K562 (cell line): Measurements from ENCODE around the gene MET.

Source experiments
- JUND ChIP-seq, 2 experiments: IDR thresholded peaks; 2 replicates in 1 of 2; 3 replicates in 1 of 2; pipeline ENCODE4 v1.6.1; 2011; ENCODE audit warnings: borderline replicate concordance in 2 of 2, low read depth in 2 of 2, low read length in 2 of 2, improper control_type of control experiment in 1 of 2, missing biosample characterization in 1 of 2, missing genetic modification characterization in 1 of 2, missing genetic modification reagents in 1 of 2
- RAD21 ChIP-seq, 2 experiments: fragments of 250-450 bp in 1 of 2; fragments of 450-650 bp in 1 of 2; sonication (Bioruptor Pico) in 1 of 2; formaldehyde crosslinking in 1 of 2; IDR thresholded peaks in 1 of 2; conservative IDR thresholded peaks in 1 of 2; 2 replicates each; pipeline versions ENCODE4 v1.4.0 to v1.8.0; 2020 to 2022; ENCODE audit warnings: mild to moderate bottlenecking in 2 of 2, moderate library complexity in 1 of 2
- SETDB1 ChIP-seq: IDR thresholded peaks from one replicate; pipeline ENCODE4 v1.6.1; 2012; ENCODE audit warnings: low read length, control low read depth, inconsistent platforms
- SLC30A9 ChIP-seq: fragments of 250-450 bp; sonication (Bioruptor Pico); IDR thresholded peaks from 2 replicates; pipeline ENCODE4 v1.8.0; 2022; ENCODE audit warnings: mild to moderate bottlenecking, moderate library complexity
- TF ChIP-seq, protein P1 (sequence below): fragments of 450-650 bp; IDR thresholded peaks from 2 replicates; pipeline ENCODE4 v1.6.1; 2017; ENCODE audit warnings: antibody characterized with exemption, mild to moderate bottlenecking

DNA sequence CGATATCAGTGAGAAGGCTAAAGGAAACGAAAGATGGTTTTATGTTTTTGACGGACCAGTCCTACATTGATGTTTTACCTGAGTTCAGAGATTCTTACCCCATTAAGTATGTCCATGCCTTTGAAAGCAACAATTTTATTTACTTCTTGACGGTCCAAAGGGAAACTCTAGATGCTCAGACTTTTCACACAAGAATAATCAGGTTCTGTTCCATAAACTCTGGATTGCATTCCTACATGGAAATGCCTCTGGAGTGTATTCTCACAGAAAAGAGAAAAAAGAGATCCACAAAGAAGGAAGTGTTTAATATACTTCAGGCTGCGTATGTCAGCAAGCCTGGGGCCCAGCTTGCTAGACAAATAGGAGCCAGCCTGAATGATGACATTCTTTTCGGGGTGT lies 27.7 kb downstream of the MET start:
- TF ChIP-seq SLC30A9 (CRISPR knock-in tag): no peak
- no peak for TF ChIP-seq SETDB1
- TF ChIP-seq, protein P1, sequence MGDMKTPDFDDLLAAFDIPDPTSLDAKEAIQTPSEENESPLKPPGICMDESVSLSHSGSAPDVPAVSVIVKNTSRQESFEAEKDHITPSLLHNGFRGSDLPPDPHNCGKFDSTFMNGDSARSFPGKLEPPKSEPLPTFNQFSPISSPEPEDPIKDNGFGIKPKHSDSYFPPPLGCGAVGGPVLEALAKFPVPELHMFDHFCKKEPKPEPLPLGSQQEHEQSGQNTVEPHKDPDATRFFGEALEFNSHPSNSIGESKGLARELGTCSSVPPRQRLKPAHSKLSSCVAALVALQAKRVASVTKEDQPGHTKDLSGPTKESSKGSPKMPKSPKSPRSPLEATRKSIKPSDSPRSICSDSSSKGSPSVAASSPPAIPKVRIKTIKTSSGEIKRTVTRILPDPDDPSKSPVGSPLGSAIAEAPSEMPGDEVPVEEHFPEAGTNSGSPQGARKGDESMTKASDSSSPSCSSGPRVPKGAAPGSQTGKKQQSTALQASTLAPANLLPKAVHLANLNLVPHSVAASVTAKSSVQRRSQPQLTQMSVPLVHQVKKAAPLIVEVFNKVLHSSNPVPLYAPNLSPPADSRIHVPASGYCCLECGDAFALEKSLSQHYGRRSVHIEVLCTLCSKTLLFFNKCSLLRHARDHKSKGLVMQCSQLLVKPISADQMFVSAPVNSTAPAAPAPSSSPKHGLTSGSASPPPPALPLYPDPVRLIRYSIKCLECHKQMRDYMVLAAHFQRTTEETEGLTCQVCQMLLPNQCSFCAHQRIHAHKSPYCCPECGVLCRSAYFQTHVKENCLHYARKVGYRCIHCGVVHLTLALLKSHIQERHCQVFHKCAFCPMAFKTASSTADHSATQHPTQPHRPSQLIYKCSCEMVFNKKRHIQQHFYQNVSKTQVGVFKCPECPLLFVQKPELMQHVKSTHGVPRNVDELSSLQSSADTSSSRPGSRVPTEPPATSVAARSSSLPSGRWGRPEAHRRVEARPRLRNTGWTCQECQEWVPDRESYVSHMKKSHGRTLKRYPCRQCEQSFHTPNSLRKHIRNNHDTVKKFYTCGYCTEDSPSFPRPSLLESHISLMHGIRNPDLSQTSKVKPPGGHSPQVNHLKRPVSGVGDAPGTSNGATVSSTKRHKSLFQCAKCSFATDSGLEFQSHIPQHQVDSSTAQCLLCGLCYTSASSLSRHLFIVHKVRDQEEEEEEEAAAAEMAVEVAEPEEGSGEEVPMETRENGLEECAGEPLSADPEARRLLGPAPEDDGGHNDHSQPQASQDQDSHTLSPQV: no peak
- no peak for TF ChIP-seq JUND (IDR thresholded peaks at IDR 0.05; ENCODE audit: borderline replicate concordance, low read depth, low read length)
- TF ChIP-seq JUND (tag; IDR thresholded peaks at IDR 0.05; ENCODE audit: borderline replicate concordance, low read depth, low read length): no peak
- no peak for TF ChIP-seq RAD21 (CRISPR knock-in tag; conservative IDR thresholded peaks at IDR 0.05 in 1 of 2, IDR thresholded peaks at IDR 0.05 in 1 of 2)
